Glomerular visceral epithelial cell (primary cell): Measurements from ENCODE around the gene NCR3LG1.

ENCODE experiments used
- DNase-seq: peaks from one replicate; pipeline ENCODE4 v3.0.0-alpha.2; 2016; ENCODE audit errors: extremely low spot score

NCR3LG1 gene

GRCh38 chr11:17394743-17395390 is 43.3 kb downstream of the NCR3LG1 start:
- no peak for DNase-seq

GRCh38 chr11:17395554-17395961 is 44.0 kb downstream of the NCR3LG1 start:
- no peak for DNase-seq

GRCh38 chr11:17395978-17396377 is 44.4 kb downstream of the NCR3LG1 start:
- no peak for DNase-seq

- DNase-seq: no peak
Observed at GRCh38 chr11:17396598-17397310, 45.2 kb downstream of the NCR3LG1 start.

- DNase-seq: no peak
Observed at GRCh38 chr11:17397311-17398002, 45.9 kb downstream of the NCR3LG1 start.

- DNase-seq: no peak
Observed at GRCh38 chr11:17399236-17399635, 47.6 kb downstream of the NCR3LG1 start.

- DNase-seq: no peak
Observed at GRCh38 chr11:17400048-17400775, 48.6 kb downstream of the NCR3LG1 start.

- DNase-seq: no peak
Observed at GRCh38 chr11:17401316-17401715, 49.7 kb downstream of the NCR3LG1 start.

- DNase-seq: no peak
Observed at GRCh38 chr11:17401841-17402240, 50.2 kb downstream of the NCR3LG1 start.

- no peak for DNase-seq
Observed at GRCh38 chr11:17402486-17402885, 50.9 kb downstream of the NCR3LG1 start.

- DNase-seq: peak; percentile 76
Observed at GRCh38 chr11:17403980-17404759, 52.6 kb downstream of the NCR3LG1 start.

GRCh38 chr11:17405232-17406005 is 53.8 kb downstream of the NCR3LG1 start:
- peak; percentile 27 for DNase-seq

- DNase-seq: no peak
Observed at GRCh38 chr11:17406082-17406817, 54.6 kb downstream of the NCR3LG1 start.

GRCh38 chr11:17406818-17407149 is 55.2 kb downstream of the NCR3LG1 start:
- no peak for DNase-seq

- no peak for DNase-seq
Observed at GRCh38 chr11:17407575-17407974, 56.0 kb downstream of the NCR3LG1 start.

GRCh38 chr11:17408026-17408425 is 56.4 kb downstream of the NCR3LG1 start:
- DNase-seq: no peak

- DNase-seq: no peak
Observed at GRCh38 chr11:17408641-17409040, 57.0 kb downstream of the NCR3LG1 start.

- no peak for DNase-seq
Observed at GRCh38 chr11:17410606-17411379, 59.2 kb downstream of the NCR3LG1 start.

- DNase-seq: no peak
Observed at GRCh38 chr11:17411418-17411817, 59.8 kb downstream of the NCR3LG1 start.
